HG02759 (cell line): ENCODE measurements around the gene ST6GALNAC3.

ENCODE experiments used
- ATAC-seq: cut with Tn5 transposase; IDR thresholded peaks from one replicate; pipeline ENCODE4 v1.9.1; 2021; ENCODE audit warnings: mild to moderate bottlenecking, moderate library complexity; ENCODE audit not compliant: unreplicated experiment

Gene ST6GALNAC3

DNA sequence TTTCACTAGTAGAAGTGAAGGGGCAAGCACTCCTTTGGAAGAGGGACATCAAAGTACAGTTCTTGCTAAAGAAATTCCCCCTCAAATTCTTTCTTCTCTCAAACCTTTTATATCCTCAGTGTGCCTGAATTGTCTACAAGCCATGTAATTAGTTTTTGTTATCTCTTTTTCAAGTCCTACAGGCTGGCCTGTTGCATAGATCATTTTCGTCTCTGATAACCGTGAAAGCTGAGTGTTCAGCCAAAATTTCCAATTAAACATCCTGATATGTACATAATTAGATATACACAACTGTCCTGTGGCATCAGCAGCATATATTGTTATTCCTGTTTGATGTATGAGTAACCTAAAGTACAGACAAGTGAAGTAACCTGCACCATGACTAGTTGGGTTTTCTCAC is 417.2 kb downstream of the ST6GALNAC3 start:
- no peak for ATAC-seq

GRCh38 chr1:76492752-76493430 is 418.3 kb downstream of the ST6GALNAC3 start:
- ATAC-seq: no peak

DNA sequence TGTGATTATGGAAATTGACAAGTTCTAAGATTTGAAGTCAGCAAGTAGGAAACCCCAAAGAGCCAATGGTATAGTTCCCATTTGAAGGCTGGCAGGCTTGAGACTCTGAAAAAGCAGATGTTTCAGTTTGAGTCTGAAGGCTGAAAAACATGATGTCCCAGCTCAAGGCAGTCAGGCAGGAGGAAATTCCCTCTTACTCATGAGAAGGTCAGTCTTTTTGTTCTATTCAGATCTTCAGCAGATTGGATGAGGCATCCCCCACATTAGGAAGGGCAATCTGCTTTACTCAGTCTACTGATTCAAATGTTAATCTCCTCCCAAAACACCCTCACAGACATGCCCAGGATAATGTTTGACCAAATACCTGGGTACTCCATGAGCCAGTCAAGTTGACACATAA is 420.3 kb downstream of the ST6GALNAC3 start:
- ATAC-seq: peak; percentile 97

DNA sequence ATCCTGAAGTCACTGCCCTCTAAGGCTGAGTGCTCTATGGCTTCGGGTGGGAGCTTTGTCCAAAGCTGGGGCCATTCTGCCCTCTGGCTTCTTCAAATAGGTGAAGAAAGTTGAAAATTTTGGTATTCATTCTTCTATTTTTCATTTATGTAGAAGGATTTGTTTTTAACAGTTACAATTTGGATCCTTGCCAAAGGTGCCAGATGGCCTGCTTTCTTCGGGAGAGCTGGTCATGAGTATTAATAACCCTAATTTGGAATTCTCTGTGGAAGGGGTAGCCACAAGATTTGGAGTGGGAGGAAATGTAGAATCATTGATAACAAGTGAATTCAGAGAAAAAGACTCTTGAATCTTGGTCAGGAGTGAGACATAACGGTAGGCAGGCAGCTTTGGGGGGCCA is 422.3 kb downstream of the ST6GALNAC3 start:
- no peak for ATAC-seq

GRCh38 chr1:76500116-76500515 is 425.6 kb downstream of the ST6GALNAC3 start:
- ATAC-seq: no peak

DNA sequence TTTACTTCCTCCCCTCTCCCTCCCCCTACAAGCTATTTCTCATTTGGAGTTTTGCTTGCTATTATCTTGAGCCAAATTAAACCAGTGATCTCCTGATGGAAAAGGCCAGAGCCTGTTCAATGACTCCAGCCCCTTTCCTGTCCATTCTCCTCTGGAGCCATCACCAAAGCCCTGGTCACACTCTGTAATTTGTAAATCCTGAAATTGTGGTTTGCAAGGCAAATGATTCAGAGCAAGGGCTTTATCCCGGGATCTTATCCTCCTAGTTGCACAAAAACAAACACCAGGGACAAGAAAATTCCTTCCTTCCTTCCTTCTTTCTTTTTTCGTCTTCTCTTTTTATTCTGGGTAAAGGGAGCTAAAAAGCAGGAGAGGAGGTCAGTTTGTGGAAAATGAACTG is 426.6 kb downstream of the ST6GALNAC3 start:
- ATAC-seq: no peak

DNA sequence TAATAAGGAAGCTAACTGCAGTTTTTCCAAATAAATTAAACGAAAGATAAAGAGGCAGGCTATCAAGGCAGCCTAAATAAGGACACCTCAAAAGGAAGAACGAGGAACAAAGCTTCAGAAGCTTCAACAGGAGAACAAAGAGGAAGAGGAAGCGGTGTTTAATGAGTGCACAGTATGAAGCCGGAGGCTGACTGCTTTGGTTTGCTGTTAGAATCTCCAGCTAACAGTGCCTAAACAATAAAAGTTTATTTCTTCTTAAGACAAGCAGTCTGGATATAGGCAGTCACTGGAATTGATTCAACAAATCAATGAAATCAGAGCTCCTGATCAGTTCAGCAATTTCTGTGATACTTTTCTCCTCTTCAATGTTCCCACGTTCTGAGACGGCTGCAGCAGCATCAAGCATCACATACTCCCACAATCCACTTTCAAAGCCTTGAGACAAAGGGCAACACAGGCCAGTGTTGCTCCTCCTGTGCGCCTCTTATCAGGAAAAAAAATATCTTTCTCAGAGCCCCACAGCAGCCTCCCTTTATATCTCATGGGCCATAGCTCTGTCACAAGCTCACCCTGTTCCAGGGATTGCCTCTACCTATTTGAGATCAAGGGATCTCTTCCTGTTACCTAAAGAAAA is 427.2 kb downstream of the ST6GALNAC3 start:
- ATAC-seq: no peak

DNA sequence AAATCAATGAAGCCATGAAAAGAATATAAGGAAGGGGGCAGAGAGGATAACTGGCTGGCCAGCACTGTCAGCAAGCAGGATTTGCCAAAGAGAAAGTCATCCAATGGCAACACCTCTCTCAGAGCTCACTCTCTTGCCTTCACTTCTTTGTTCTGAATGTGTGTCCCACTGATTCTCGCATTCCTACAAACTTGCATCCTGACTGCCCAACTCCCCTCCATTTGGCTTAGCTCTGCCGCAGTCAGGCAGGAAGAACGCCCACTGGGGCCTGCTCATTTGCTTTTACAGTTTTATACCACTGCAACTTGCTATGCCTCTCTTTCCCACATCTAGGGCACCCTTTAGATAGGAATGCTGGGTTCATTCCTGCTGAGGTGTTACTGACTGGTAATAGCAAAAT is 428.6 kb downstream of the ST6GALNAC3 start:
- no peak for ATAC-seq

- no peak for ATAC-seq
Measured at GRCh38 chr1:76503736-76504135, 429.2 kb downstream of the ST6GALNAC3 start.

- no peak for ATAC-seq
Measured at GRCh38 chr1:76507376-76507775, 432.8 kb downstream of the ST6GALNAC3 start.

- ATAC-seq: no peak
Measured at GRCh38 chr1:76508871-76509270, 434.3 kb downstream of the ST6GALNAC3 start.

DNA sequence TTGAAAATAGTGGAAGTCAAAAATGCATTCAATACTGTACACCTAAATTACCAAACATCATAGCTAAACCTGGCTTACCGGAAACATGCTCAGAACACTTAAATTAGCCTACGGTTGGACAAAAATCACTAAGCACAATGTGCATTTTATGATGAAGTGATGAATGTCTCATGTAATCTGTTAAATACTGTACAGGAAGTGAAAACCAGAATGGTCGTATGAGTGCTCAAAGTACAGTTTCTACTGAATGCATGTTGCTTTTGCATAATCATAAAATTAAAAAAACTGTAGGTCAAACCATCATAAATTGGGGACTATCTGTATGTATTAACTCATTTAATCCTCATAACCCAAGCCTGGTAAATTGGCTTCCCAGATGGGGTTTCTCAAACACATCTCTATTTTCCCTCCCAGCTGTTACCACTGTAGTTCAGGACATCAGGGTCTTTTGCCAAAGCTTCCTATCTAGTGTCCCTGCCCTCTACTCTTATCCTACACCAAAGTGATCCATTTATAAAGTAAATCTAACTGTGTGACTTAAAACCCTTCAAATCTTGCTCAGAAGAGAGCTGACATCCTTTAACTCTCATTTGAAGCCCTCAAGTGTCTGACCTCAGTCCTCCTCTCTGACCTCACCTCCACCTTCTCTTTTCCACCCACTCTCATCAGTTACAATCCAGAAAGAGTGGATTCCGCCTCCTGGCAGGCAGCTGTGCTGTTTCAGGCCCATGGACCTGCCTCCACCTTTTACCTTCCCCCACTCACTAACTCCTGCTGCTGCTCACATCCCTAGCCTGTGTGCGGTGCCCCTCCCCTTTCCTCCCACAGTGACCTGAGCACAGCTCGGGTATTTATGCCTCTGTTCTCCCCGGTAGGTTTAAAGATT is 436.4 kb downstream of the ST6GALNAC3 start:
- ATAC-seq: no peak

DNA sequence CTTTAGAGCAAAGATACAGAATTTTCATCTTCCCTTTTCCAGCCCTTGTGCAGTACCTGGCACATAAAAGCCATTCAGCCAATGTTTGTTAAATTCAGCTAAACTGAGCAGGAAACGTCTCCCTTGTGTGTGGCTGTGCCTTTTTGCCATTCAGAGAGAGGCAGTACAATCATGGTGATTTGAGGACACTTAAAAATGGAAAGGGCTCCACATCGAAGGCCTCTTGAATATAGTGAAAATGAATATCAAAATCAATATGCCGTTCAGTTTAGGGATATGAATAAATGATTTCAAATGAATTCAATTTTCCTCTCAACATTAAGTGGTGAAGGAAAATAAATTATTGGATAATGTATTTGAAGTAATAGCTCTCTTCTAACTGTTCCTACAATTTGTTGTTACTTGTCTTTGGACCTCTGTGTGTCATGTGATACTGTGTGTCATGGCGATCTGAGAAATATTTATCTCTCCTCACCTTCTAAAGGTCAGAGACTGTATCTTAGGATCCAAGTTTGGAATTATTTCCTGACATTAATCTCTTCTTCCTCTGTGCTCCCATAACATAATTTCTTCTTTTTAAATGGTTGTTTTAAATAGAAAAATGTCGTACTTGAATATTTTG is 437.1 kb downstream of the ST6GALNAC3 start:
- ATAC-seq: no peak

GRCh38 chr1:76530953-76531352 is 456.4 kb downstream of the ST6GALNAC3 start:
- no peak for ATAC-seq

GRCh38 chr1:76541618-76542017 is 467.1 kb downstream of the ST6GALNAC3 start:
- no peak for ATAC-seq

- ATAC-seq: no peak
Measured at GRCh38 chr1:76542359-76542758, 467.8 kb downstream of the ST6GALNAC3 start.

- no peak for ATAC-seq
Measured at GRCh38 chr1:76543495-76543894, 468.9 kb downstream of the ST6GALNAC3 start.

DNA sequence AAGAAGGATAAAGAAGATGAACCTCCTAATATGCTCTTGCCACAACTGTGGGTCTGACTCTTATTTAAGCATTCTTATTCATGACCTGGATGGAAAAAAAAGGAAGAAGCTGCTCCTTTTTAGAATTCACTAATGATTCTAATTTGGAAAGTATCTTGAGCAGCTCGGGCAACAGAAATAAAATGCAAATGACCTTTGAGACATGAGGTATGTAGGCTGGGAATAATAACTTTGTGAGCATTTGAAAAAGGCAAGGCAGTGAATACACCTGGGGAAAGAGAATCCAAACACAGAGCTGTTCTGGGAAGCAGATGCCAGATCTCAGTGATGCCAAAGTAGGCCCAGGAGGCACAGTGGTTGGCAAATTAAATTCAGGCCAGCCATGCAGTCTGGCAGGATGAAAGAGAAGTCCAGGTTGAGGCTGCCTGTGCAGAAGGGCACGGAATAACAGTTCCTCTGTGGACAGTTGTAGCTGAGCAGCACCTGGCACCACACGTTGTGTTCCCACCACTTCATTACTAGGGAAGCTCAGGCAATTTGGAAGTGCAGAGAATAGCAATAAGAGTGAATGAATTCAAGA is 471.9 kb downstream of the ST6GALNAC3 start:
- no peak for ATAC-seq

- no peak for ATAC-seq
Measured at GRCh38 chr1:76547916-76548315, 473.4 kb downstream of the ST6GALNAC3 start.

GRCh38 chr1:76548513-76549100 is 474.1 kb downstream of the ST6GALNAC3 start:
- no peak for ATAC-seq

- no peak for ATAC-seq
Measured at GRCh38 chr1:76554283-76554682, 479.7 kb downstream of the ST6GALNAC3 start.
